Type B pancreatic cell (in vitro differentiated cells): ENCODE results near the gene NME9. TPM values are rescaled to one million over a fixed set of nuclear protein-coding genes. Genes with fewer than 3 reads are reported as not detected.

Experiments used
- DNase-seq: peaks from one replicate; pipeline ENCODE4 v3.0.0; 2021; ENCODE audit warnings: mixed read lengths; ENCODE audit not compliant: unreplicated experiment; ENCODE audit errors: extremely low spot score
- H3K27ac Mint-ChIP-seq: 2 replicates; pipeline ENCODE4 v1.8.0; 2021; ENCODE audit warnings: mild to moderate bottlenecking, mixed read lengths
- H3K27me3 Mint-ChIP-seq: 2 replicates; pipeline ENCODE4 v1.8.0; 2021; ENCODE audit warnings: mixed read lengths
- H3K36me3 Mint-ChIP-seq: 2 replicates; pipeline ENCODE4 v1.8.0; 2021; ENCODE audit warnings: mixed read lengths
- H3K4me1 Mint-ChIP-seq: one replicate; pipeline ENCODE4 v1.8.0; 2021; ENCODE audit warnings: mixed read lengths; ENCODE audit not compliant: unreplicated experiment
- H3K4me3 Mint-ChIP-seq: 2 replicates; pipeline ENCODE4 v1.8.0; 2021; ENCODE audit warnings: mild to moderate bottlenecking, mixed read lengths
- H3K9me3 Mint-ChIP-seq: 2 replicates; pipeline ENCODE4 v1.8.0; 2021; ENCODE audit warnings: mixed read lengths
- CTCF ChIP-seq: fragments of 200-600 bp; sonication (generic); conservative IDR thresholded peaks from 2 replicates; pipeline ENCODE4 v1.5.0; 2021; ENCODE audit warnings: antibody characterized with exemption, mild to moderate bottlenecking
- total RNA-seq: library from RNA; stranded (reverse); gene quantifications from 2 replicates; pipeline ENCODE4 v1.2.1, GENCODE V29; 2021; ENCODE audit warnings: low replicate concordance

The NME9 gene
- total RNA-seq, 1 donor from 2014 or later: 3.7 TPM

GRCh38 chr3:138365253-138365555, 35.6 kb upstream of the NME9 start:
- Mint-ChIP-seq H3K27me3 (no peaks in the 10 kb centered on the region), H3K9me3 (no peaks in the 10 kb centered on the region), H3K27ac (no peak overlapping the region), H3K4me3 (no peak overlapping the region), H3K4me1 (peaks cover 26% of the 10 kb centered on the region), H3K36me3 (no peaks in the 10 kb centered on the region)
- no peak for TF ChIP-seq CTCF
- no peak for DNase-seq

- DNase-seq: no peak
- Mint-ChIP-seq H3K27ac (no peak overlapping the region), H3K36me3 (no peaks in the 10 kb centered on the region), H3K4me1 (peaks cover 27% of the 10 kb centered on the region), H3K9me3 (no peaks in the 10 kb centered on the region), H3K27me3 (no peaks in the 10 kb centered on the region), H3K4me3 (no peak overlapping the region)
- no peak for TF ChIP-seq CTCF
Observed at GRCh38 chr3:138364356-138365252, 35.0 kb upstream of the NME9 start.

GRCh38 chr3:138363322-138363721, 33.7 kb upstream of the NME9 start:
- no peak overlapping the region for H3K27ac Mint-ChIP-seq
- no peaks in the 10 kb centered on the region for H3K36me3 Mint-ChIP-seq
- H3K4me3 Mint-ChIP-seq: no peak overlapping the region
- peaks cover 40% of the 10 kb centered on the region for H3K4me1 Mint-ChIP-seq
- no peak for DNase-seq
- no peaks in the 10 kb centered on the region for H3K27me3 Mint-ChIP-seq
- no peaks in the 10 kb centered on the region for H3K9me3 Mint-ChIP-seq
- TF ChIP-seq CTCF: no peak

GRCh38 chr3:138362538-138362937, 32.9 kb upstream of the NME9 start:
- H3K4me3 Mint-ChIP-seq: peak overlapping the region; percentile 28
- no peaks in the 10 kb centered on the region for H3K36me3 Mint-ChIP-seq
- H3K27ac Mint-ChIP-seq: no peak overlapping the region
- TF ChIP-seq CTCF: no peak
- H3K4me1 Mint-ChIP-seq: peaks cover 34% of the 10 kb centered on the region
- DNase-seq: no peak
- H3K9me3 Mint-ChIP-seq: no peaks in the 10 kb centered on the region
- no peaks in the 10 kb centered on the region for H3K27me3 Mint-ChIP-seq

- H3K27ac Mint-ChIP-seq: peak overlapping the region; percentile 75
- no peaks in the 10 kb centered on the region for H3K9me3 Mint-ChIP-seq
Observed at GRCh38 chr3:138361561-138361971, 31.9 kb upstream of the NME9 start.

More at GRCh38 chr3:138361561-138361971, 31.9 kb upstream of the NME9 start:
- H3K4me1 Mint-ChIP-seq: peaks cover 40% of the 10 kb centered on the region
- no peaks in the 10 kb centered on the region for H3K27me3 Mint-ChIP-seq
- H3K4me3 Mint-ChIP-seq: peak overlapping the region; percentile 70
- no peak for TF ChIP-seq CTCF
- H3K36me3 Mint-ChIP-seq: no peaks in the 10 kb centered on the region
- no peak for DNase-seq
